Dendritic cell treated with granulocyte-macrophage colony-stimulating factor and Interleukin-4, amounts not matched to agents 40 ng/mL and 50 ng/mL, for 4 days (primary cell): ENCODE measurements around the gene NPL.
A peak's percentile ranks its signal among the peaks of the same experiment; 100 is the strongest.

ENCODE experiments used
- H3K27ac Mint-ChIP-seq: one replicate; pipeline ENCODE4 v1.8.0; 2022; ENCODE audit warnings: mild to moderate bottlenecking, mixed read lengths
- H3K27me3 Mint-ChIP-seq: one replicate; pipeline ENCODE4 v1.8.0; 2022; ENCODE audit warnings: mild to moderate bottlenecking, mixed read lengths
- H3K36me3 Mint-ChIP-seq: one replicate; pipeline ENCODE4 v1.8.0; 2022; ENCODE audit warnings: low read depth, mixed read lengths
- H3K4me1 Mint-ChIP-seq: one replicate; pipeline ENCODE4 v1.8.0; 2022; ENCODE audit warnings: low read depth, mixed read lengths
- H3K4me3 Mint-ChIP-seq: one replicate; pipeline ENCODE4 v1.8.0; 2022; ENCODE audit warnings: mild to moderate bottlenecking, moderate library complexity, mixed read lengths
- H3K9me3 Mint-ChIP-seq: one replicate; pipeline ENCODE4 v1.8.0; 2022; ENCODE audit warnings: mixed read lengths
- intact Hi-C: fragments of 100-400 bp; cut with micrococcal nuclease; formaldehyde crosslinking; loops from one replicate; pipeline ENCODE4 v1.15.0; 2022

The NPL gene

DNA sequence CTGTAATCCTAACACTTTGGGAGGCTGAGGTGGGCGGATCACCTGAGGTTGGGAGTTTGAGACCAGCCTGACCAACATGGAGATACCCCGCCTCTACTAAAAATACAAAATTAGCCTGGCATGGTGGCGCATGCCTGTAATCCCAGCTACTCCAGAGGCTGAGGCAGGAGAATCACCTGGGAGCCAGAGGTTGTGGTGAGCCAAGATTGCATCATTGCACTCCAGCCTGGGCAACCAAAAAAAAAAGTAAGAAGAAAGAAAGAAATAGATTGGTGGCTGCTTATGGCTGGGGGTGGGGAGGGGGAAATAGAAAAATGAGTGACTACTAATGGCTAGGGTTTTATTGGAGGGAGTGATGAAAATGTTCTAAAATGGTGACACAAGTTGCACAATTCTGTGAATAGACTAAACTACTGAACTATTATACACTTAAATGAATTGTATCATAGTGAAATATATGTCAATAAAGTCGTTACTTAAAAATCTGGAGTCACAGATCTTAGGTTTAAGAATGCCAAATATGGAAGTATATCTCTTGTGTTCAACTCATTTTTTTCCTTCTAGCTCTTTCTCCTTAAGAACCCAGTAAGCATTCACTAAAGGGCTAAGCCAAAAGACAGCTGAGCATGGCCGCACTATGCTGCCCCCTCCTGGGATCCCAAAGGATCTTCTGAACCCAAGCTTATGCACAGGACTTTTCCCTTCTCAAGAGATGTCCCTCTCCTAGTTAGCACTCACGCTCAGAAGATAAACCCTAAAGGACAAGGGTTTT, 3.2 kb upstream of the NPL start:
- intact Hi-C loops: loop anchor here (5.0 kb wide), 2 partner anchors 394 to 754 kb away; partner anchors contain the start of gene GLUL
- Mint-ChIP-seq H3K9me3 (no peaks in the 10 kb centered on the region), H3K4me1 (peaks cover 40% of the 10 kb centered on the region)

GRCh38 chr1:182786995-182787324, 2.6 kb upstream of the NPL start:
- Mint-ChIP-seq H3K4me1 (peaks cover 43% of the 10 kb centered on the region), H3K36me3 (peaks cover 31% of the 10 kb centered on the region), H3K27ac (no peak overlapping the region), H3K9me3 (no peaks in the 10 kb centered on the region), H3K4me3 (no peak overlapping the region), H3K27me3 (peaks cover 10% of the 10 kb centered on the region)
- intact Hi-C loops: loop anchor here (5.0 kb wide), 2 partner anchors 395 to 755 kb away; partner anchors contain the start of gene GLUL

More for the DNA sequence above, 3.2 kb upstream of the NPL start:
- peaks cover 10% of the 10 kb centered on the region for H3K27me3 Mint-ChIP-seq
- H3K36me3 Mint-ChIP-seq: peaks cover 26% of the 10 kb centered on the region
- no peak overlapping the region for H3K27ac Mint-ChIP-seq
- no peak overlapping the region for H3K4me3 Mint-ChIP-seq

GRCh38 chr1:182791281-182792179, 2.0 kb downstream of the NPL start:
- Mint-ChIP-seq H3K27ac (peak overlapping the region; percentile 93), H3K9me3 (no peaks in the 10 kb centered on the region), H3K27me3 (peaks cover 10% of the 10 kb centered on the region), H3K4me3 (peak overlapping the region; percentile 98), H3K4me1 (peaks cover 53% of the 10 kb centered on the region), H3K36me3 (peaks cover 70% of the 10 kb centered on the region)
- intact Hi-C loops: no loop called here

DNA sequence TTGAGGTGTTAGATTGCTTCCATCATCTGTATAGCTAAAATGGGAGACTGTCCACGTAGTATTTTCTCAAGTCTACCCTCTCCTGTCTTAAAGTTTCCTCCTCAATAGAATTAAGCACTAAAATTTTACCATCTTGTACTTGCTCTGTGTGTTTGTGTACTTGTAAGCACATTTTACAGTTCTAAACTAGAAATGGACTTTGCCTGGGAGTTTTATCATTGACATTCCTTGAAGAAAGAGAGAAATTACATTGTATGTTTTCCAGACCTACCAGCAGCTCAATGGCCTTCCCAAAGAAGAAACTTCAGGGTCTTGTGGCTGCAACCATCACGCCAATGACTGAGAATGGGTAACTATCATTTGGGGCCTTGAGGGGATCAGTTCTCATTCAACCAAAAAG, 4.5 kb downstream of the NPL start:
- intact Hi-C loops: no loop called here
- peak overlapping the region; percentile 78 for H3K27ac Mint-ChIP-seq
- H3K9me3 Mint-ChIP-seq: no peaks in the 10 kb centered on the region
- peak overlapping the region; percentile 17 for H3K4me3 Mint-ChIP-seq
- peaks cover 93% of the 10 kb centered on the region for H3K36me3 Mint-ChIP-seq
- H3K27me3 Mint-ChIP-seq: no peaks in the 10 kb centered on the region
- H3K4me1 Mint-ChIP-seq: peaks cover 54% of the 10 kb centered on the region

DNA sequence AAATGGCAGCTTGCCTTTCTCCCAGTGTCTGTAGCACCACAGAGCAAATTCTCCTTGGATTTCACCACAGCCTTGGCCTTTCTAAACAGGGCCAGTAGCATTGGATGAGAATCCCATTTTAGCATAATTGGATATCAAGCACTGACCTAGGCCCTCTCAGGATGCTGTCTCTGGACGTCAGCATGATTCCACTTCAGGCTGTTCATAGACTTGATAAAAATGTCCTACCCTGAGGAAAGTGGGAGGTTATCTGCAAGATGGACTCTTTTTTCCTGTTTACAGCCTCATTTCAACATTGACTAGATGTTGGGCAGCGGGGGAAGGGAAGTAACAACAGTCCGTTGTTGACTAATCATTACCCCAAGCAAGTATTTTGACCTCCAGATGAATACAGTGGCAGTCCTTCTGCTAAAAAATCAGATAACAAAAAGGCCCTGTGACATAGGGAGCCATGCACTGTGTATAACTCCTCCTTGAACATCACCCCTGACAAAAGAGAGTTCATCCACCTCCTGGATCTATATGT, 5.2 kb downstream of the NPL start:
- Mint-ChIP-seq H3K27me3 (no peaks in the 10 kb centered on the region), H3K27ac (peak overlapping the region; percentile 78), H3K4me3 (no peak overlapping the region), H3K36me3 (peaks cover 93% of the 10 kb centered on the region), H3K9me3 (no peaks in the 10 kb centered on the region), H3K4me1 (peaks cover 51% of the 10 kb centered on the region)
- intact Hi-C loops: loop anchor here (5.0 kb wide), 1 partner anchor 43 kb away; the partner anchor contains the start of gene DHX9

GRCh38 chr1:182795563-182796228, 6.1 kb downstream of the NPL start:
- H3K4me3 Mint-ChIP-seq: no peak overlapping the region
- H3K27ac Mint-ChIP-seq: peak overlapping the region; percentile 78
- intact Hi-C loops: loop anchor here (5.0 kb wide), 1 partner anchor 42 kb away; the partner anchor contains the start of gene DHX9
- peaks cover 93% of the 10 kb centered on the region for H3K36me3 Mint-ChIP-seq
- H3K4me1 Mint-ChIP-seq: peaks cover 46% of the 10 kb centered on the region
- H3K9me3 Mint-ChIP-seq: no peaks in the 10 kb centered on the region
- no peaks in the 10 kb centered on the region for H3K27me3 Mint-ChIP-seq

GRCh38 chr1:182802006-182802803, 12.6 kb downstream of the NPL start:
- intact Hi-C loops: no loop called here
- Mint-ChIP-seq H3K4me3 (no peak overlapping the region), H3K27me3 (no peaks in the 10 kb centered on the region), H3K4me1 (peaks cover 9% of the 10 kb centered on the region), H3K36me3 (peaks cover 99% of the 10 kb centered on the region), H3K9me3 (no peaks in the 10 kb centered on the region), H3K27ac (no peak overlapping the region)

DNA sequence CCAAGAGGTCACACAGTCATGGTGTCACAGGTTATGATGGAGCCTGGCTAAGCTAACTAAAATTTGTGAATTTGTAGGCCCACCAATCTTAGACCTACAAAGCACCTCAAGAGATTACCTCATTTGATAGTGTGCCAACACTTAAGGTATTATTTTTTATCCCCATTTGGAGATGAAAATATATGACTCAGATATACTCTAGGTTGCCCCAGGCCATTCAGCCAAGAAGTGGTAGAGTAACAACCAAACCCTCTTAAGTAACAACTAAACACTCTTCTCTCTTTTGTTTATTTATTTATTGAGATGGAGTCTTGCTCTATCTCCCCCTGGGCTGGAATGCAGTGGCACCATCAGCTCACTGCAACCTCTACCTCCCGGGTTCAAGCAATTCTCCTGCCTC, 14.3 kb downstream of the NPL start:
- H3K27ac Mint-ChIP-seq: peak overlapping the region; percentile 27
- H3K27me3 Mint-ChIP-seq: no peaks in the 10 kb centered on the region
- no peaks in the 10 kb centered on the region for H3K9me3 Mint-ChIP-seq
- H3K36me3 Mint-ChIP-seq: peaks cover 99% of the 10 kb centered on the region
- H3K4me1 Mint-ChIP-seq: peaks cover 10% of the 10 kb centered on the region
- intact Hi-C loops: no loop called here
- H3K4me3 Mint-ChIP-seq: no peak overlapping the region

GRCh38 chr1:182806015-182806678, 16.6 kb downstream of the NPL start:
- H3K27me3 Mint-ChIP-seq: no peaks in the 10 kb centered on the region
- intact Hi-C loops: no loop called here
- peaks cover 99% of the 10 kb centered on the region for H3K36me3 Mint-ChIP-seq
- H3K4me1 Mint-ChIP-seq: peaks cover 23% of the 10 kb centered on the region
- no peaks in the 10 kb centered on the region for H3K9me3 Mint-ChIP-seq
- H3K4me3 Mint-ChIP-seq: no peak overlapping the region
- H3K27ac Mint-ChIP-seq: peak overlapping the region; percentile 27

- Mint-ChIP-seq H3K36me3 (peaks cover 100% of the 10 kb centered on the region), H3K4me3 (no peak overlapping the region), H3K27ac (peak overlapping the region; percentile 19), H3K9me3 (no peaks in the 10 kb centered on the region), H3K27me3 (no peaks in the 10 kb centered on the region), H3K4me1 (peaks cover 23% of the 10 kb centered on the region)
- intact Hi-C loops: no loop called here
Measured at GRCh38 chr1:182807907-182808306, 18.3 kb downstream of the NPL start.

GRCh38 chr1:182809414-182809957, 19.9 kb downstream of the NPL start:
- no peaks in the 10 kb centered on the region for H3K27me3 Mint-ChIP-seq

DNA sequence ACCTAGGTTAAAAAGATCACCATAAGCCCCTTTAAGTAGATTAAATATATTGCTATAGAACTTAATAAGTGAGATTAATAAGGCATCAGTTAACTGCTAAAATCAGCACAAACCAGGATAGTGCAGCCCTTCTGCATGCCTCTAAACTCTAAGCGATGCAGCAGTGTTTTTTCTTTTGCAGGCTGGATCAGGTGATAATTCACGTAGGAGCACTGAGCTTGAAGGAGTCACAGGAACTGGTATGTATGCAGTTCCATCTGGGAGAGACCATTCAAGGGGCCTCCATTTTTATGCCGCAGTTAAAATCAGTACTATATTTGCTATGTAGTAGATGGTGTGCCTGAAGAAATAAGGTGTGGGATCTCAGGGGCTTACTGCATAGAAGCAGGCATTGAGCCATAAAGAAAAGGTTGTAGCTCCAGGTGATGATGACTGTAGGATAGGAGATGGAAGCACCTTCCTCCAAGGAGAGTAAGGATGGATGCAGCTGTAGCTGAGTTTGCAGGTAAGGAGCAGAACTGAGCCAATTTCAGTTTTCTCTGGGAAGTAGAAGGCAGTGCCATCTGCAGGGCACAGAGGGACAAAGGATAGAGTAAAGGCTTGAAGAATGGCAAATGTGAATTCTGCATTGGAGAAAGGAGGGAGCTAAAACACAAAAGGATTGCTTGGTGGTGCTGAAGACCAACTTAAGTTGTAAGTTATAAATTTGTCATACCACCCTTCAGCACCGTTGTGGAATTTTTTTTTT, 22.6 kb downstream of the NPL start:
- Mint-ChIP-seq H3K9me3 (no peaks in the 10 kb centered on the region), H3K4me3 (no peak overlapping the region), H3K36me3 (peaks cover 99% of the 10 kb centered on the region), H3K4me1 (peaks cover 20% of the 10 kb centered on the region), H3K27ac (no peak overlapping the region), H3K27me3 (no peaks in the 10 kb centered on the region)
- intact Hi-C loops: no loop called here

More at GRCh38 chr1:182809414-182809957, 19.9 kb downstream of the NPL start:
- Mint-ChIP-seq H3K4me1 (peaks cover 23% of the 10 kb centered on the region), H3K27ac (peak overlapping the region; percentile 24), H3K9me3 (no peaks in the 10 kb centered on the region), H3K36me3 (peaks cover 100% of the 10 kb centered on the region), H3K4me3 (no peak overlapping the region)
- intact Hi-C loops: no loop called here
